ENCODE measurements around the gene OR5I1. TPM values are rescaled to one million over a fixed set of nuclear protein-coding genes. Genes with fewer than 3 reads are reported as not detected.

Gene OR5I1
- total and polyA plus RNA-seq, 2 of the 8 experiments (the other 6 are each of a cell fraction or from before 2014, with no cell fraction given), result not detected

GRCh38 chr11:55966391-55966790, 30.2 kb upstream of the OR5I1 start (continued):
- TF ChIP-seq JUN (IDR thresholded peaks at IDR 0.05; ENCODE audit: low read depth, low read length), result no peak
- TF ChIP-seq HDAC6 (IDR thresholded peaks at IDR 0.05; ENCODE audit: low read depth, low read length), result no peak
- no peak for TF ChIP-seq CREB1 (IDR thresholded peaks at IDR 0.05)
- TF ChIP-seq SIX5 (IDR thresholded peaks at IDR 0.05; ENCODE audit: low read depth, low read length), result no peak
- TF ChIP-seq EZH2 (IDR thresholded peaks at IDR 0.05; ENCODE audit: low read depth, low read length, severe bottlenecking), result no peak
- no peak for TF ChIP-seq FOSL1 (IDR thresholded peaks at IDR 0.05; ENCODE audit: insufficient read depth, low read depth, low read length)

Data from H1 (cell line).